CD4-positive, alpha-beta memory T cell (primary cell): Measurements from ENCODE around the gene BRIP1. TPM values are rescaled to one million over a fixed set of nuclear protein-coding genes. Genes with fewer than 3 reads are reported as not detected.

Source experiments
- CTCF ChIA-PET: fragments of 350-600 bp; sonication (Branson Sonifier 250); formaldehyde crosslinking; loops from one replicate; lab custom pipeline; 2021; ENCODE audit warnings: inconsistent platforms; ENCODE audit not compliant: partially characterized antibody; lab: Charles Lee
- POLR2A ChIA-PET: fragments of 350-600 bp; sonication (Branson Sonifier 250); formaldehyde crosslinking; loops from one replicate; lab custom pipeline; 2021; ENCODE audit not compliant: partially characterized antibody; lab: Charles Lee
- DNase-seq, 5 donors: peaks; one replicate each; pipeline versions ENCODE4 v3.0.0 to v3.0.0-alpha.2; 2020 to 2022; ENCODE audit warnings: mixed read lengths in 1 of 5
- H3K27ac ChIP-seq: one replicate; pipeline ENCODE4 v1.7.0; 2013; ENCODE audit warnings: low read depth, low read length
- H3K27me3 ChIP-seq: 2 replicates; pipeline ENCODE4 v1.7.0; 2013; ENCODE audit warnings: mild to moderate bottlenecking, low read length, moderate library complexity; ENCODE audit not compliant: insufficient read depth
- H3K36me3 ChIP-seq: 2 replicates; pipeline ENCODE4 v1.7.0; 2013; ENCODE audit warnings: mild to moderate bottlenecking, low read length, moderate library complexity; ENCODE audit not compliant: insufficient read depth
- H3K4me1 ChIP-seq: 2 replicates; pipeline ENCODE4 v1.7.0; 2013; ENCODE audit warnings: mild to moderate bottlenecking, low read length, moderate library complexity; ENCODE audit not compliant: insufficient read depth
- H3K4me3 ChIP-seq, 2 donors: one replicate each; pipeline ENCODE4 v1.7.0; 2013; ENCODE audit warnings: low read length in 2 of 2, mild to moderate bottlenecking in 1 of 2
- H3K9me3 ChIP-seq, 2 donors: one replicate each; pipeline ENCODE4 v1.7.0; 2013; ENCODE audit warnings: low read length in 2 of 2, control low read depth in 1 of 2; ENCODE audit not compliant: control insufficient read depth in 1 of 2
- H3K27ac Mint-ChIP-seq, 7 donors: one replicate each; pipeline ENCODE4 v1.8.0; 2020 to 2021; ENCODE audit warnings: mixed read lengths in 7 of 7, mild to moderate bottlenecking in 6 of 7, inconsistent platforms in 3 of 7, moderate library complexity in 3 of 7
- H3K27me3 Mint-ChIP-seq, 2 donors: one replicate each; pipeline ENCODE4 v1.8.0; 2020 to 2021; ENCODE audit warnings: mixed read lengths in 2 of 2
- H3K36me3 Mint-ChIP-seq, 2 donors: one replicate each; pipeline ENCODE4 v1.8.0; 2020 to 2021; ENCODE audit warnings: mixed read lengths in 2 of 2, inconsistent platforms in 1 of 2, mild to moderate bottlenecking in 1 of 2
- H3K4me1 Mint-ChIP-seq, 4 donors: one replicate each; pipeline ENCODE4 v1.8.0; 2020 to 2021; ENCODE audit warnings: mixed read lengths in 4 of 4, mild to moderate bottlenecking in 1 of 4
- H3K4me3 Mint-ChIP-seq, 8 donors: one replicate each; pipeline ENCODE4 v1.8.0; 2020 to 2021; ENCODE audit warnings: mixed read lengths in 8 of 8, mild to moderate bottlenecking in 7 of 8, moderate library complexity in 6 of 8, inconsistent platforms in 3 of 8
- H3K9me3 Mint-ChIP-seq, 8 donors: one replicate each; pipeline ENCODE4 v1.8.0; 2020 to 2021; ENCODE audit warnings: mixed read lengths in 8 of 8, mild to moderate bottlenecking in 5 of 8, inconsistent platforms in 3 of 8, moderate library complexity in 1 of 8
- intact Hi-C: fragments of 100-400 bp; cut with micrococcal nuclease; formaldehyde crosslinking; loops from one replicate; pipeline ENCODE4 v1.15.1; 2023
- polyA plus RNA-seq, 2 donors: library from polyadenylated mRNA; unstranded; fragments of 300-500 nt; fragmentation: Illumina TruSeq; gene quantifications; one replicate each; pipeline ENCODE4 v1.2.3, GENCODE V29; 2021
- total RNA-seq, 2 experiments: library from RNA; stranded (reverse); gene quantifications; one replicate each; pipeline ENCODE4 v1.2.3, GENCODE V29; 2021

The BRIP1 gene
- total and polyA plus RNA-seq, 4 experiments from 2014 or later = 0.31 to 1.7 (median 1.3) TPM

DNA sequence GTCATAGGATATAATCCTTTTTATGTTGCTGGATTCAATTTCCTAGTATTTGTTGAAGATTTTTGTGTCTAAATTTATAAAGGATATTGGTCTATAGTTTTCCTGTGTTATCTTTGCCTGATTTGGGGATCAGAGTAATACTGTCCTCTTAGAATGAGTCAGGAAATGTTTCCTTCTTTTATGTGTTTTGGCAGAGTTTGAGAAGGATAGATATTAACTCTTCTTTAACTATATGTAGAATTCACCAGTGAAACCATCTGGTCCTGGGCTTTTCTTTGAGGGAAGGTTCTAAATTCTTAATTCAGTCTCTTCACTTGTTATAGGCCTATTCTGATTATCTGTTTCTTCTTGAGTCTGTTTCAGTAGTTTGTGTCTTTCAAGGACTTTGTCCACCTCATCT lies 206.0 kb downstream of the BRIP1 start:
- CTCF ChIA-PET = no interaction called here
- intact Hi-C loops = no loop called here
- peaks cover 0 to 13% (median 10%) of the 10 kb centered on the region in 8 donors for H3K9me3 Mint-ChIP-seq
- no peak overlapping the region for H3K4me3 Mint-ChIP-seq
- POLR2A ChIA-PET = no interaction called here
- Histone ChIP-seq H3K27me3 (no peaks in the 10 kb centered on the region), H3K36me3 (no peaks in the 10 kb centered on the region), H3K4me1 (no peaks in the 10 kb centered on the region), H3K9me3 (no peaks in the 10 kb centered on the region), H3K27ac (no peak overlapping the region), H3K4me3 (no peak overlapping the region)
- no peaks in the 10 kb centered on the region for H3K4me1 Mint-ChIP-seq
- no peak for DNase-seq
- H3K27ac Mint-ChIP-seq = no peak overlapping the region
- H3K27me3 Mint-ChIP-seq = peaks cover 3 to 9% of the 10 kb centered on the region in 2 donors
- H3K36me3 Mint-ChIP-seq = no peaks in the 10 kb centered on the region

DNA sequence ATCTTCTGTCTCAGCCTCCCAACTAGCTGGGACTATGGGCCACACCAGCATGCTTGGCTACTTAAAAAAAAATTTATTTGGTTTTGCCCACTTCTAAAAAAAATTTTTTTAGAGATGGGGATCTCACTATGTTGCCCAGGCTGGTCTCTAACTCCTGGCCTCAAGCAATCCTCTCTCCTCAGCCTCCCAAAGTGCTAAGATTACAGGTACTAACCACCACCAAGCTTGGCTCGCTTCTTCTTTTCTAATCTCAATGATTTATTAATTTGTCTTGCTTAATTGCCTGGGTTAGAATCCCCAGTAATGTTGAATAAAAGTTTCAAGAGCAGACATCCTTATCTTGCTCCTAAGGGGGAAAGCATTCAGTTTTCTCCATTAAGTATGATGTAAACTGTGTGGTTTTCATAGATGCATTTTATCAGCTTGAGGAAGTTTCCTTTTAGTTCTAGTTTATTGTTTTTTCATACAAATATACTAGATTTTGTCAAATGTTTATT lies 206.6 kb downstream of the BRIP1 start:
- H3K36me3 Mint-ChIP-seq = no peaks in the 10 kb centered on the region
- Histone ChIP-seq H3K9me3 (no peaks in the 10 kb centered on the region), H3K4me3 (no peak overlapping the region), H3K27me3 (no peaks in the 10 kb centered on the region), H3K36me3 (no peaks in the 10 kb centered on the region), H3K27ac (no peak overlapping the region), H3K4me1 (no peaks in the 10 kb centered on the region)
- peaks cover 0 to 17% (median 13%) of the 10 kb centered on the region in 8 donors for H3K9me3 Mint-ChIP-seq
- H3K27ac Mint-ChIP-seq = no peak overlapping the region
- no peak for DNase-seq
- H3K4me1 Mint-ChIP-seq = no peaks in the 10 kb centered on the region
- ChIA-PET POLR2A (no interaction called here), CTCF (no interaction called here)
- intact Hi-C loops = no loop called here
- H3K4me3 Mint-ChIP-seq = no peak overlapping the region
- peaks cover 3 to 12% of the 10 kb centered on the region in 2 donors for H3K27me3 Mint-ChIP-seq

DNA sequence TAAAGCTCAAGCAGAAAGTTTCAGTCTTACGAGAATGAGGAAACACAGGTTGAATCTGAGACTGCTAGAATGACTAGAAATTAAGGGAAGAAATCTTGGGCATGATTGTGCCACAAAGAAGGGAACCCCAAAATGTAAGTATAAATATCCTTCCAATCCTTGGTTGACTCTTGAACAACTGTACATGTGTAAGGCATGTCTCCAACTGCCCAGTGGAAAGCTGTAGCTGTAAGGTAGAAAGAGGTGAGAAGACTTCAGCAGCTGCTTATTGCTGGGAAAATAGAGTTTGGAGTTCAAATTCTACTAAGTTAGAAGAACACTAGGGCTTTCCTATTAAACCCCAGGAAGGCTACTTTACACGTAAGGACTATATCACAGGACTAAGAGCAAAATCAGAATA lies 212.6 kb downstream of the BRIP1 start:
- ChIA-PET CTCF (interaction anchor here (0.7 kb wide), 1 partner anchor 69 kb away, joined by 3 read pairs; no protein-coding TSS in a partner anchor), POLR2A (no interaction called here)
- no peaks in the 10 kb centered on the region for H3K4me1 Mint-ChIP-seq
- H3K27ac Mint-ChIP-seq = no peak overlapping the region
- no peaks in the 10 kb centered on the region for H3K36me3 ChIP-seq
- peaks cover 3 to 49% (median 30%) of the 10 kb centered on the region in 8 donors for H3K9me3 Mint-ChIP-seq
- H3K36me3 Mint-ChIP-seq = peaks cover 0 to 3% of the 10 kb centered on the region in 2 donors
- H3K27me3 ChIP-seq = no peaks in the 10 kb centered on the region
- H3K9me3 ChIP-seq = peaks cover 0 to 4% of the 10 kb centered on the region in 2 donors
- no peaks in the 10 kb centered on the region for H3K4me1 ChIP-seq
- no peak overlapping the region for H3K4me3 ChIP-seq
- DNase-seq = no peak
- H3K27ac ChIP-seq = no peak overlapping the region
- H3K27me3 Mint-ChIP-seq = peaks cover 17 to 19% of the 10 kb centered on the region in 2 donors
- intact Hi-C loops = no loop called here
- H3K4me3 Mint-ChIP-seq = no peak overlapping the region

DNA sequence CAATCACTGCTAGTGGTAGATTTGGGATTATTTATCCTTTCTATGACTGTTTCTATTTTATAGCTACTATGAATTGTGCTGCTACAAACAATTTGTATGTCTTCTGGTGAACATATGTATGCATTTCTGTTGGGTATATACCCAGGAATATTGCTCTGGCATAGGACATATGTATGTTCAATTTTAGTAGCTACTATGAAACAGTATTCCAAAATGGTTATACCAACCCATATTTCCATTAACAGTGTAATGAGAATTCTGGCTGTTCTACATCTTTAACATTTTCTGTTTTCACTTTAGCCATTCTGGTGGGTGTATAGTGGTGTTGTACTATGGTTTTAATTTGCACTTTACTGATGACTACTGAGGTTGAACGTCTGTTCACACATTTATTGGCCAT lies 214.7 kb downstream of the BRIP1 start:
- Mint-ChIP-seq H3K27ac (no peak overlapping the region), H3K4me3 (no peak overlapping the region), H3K27me3 (peaks cover 15 to 23% of the 10 kb centered on the region in 2 donors), H3K36me3 (peaks cover 0 to 3% of the 10 kb centered on the region in 2 donors), H3K4me1 (no peaks in the 10 kb centered on the region), H3K9me3 (peaks cover 3 to 45% (median 30%) of the 10 kb centered on the region in 8 donors)
- intact Hi-C loops = no loop called here
- Histone ChIP-seq H3K4me3 (no peak overlapping the region), H3K36me3 (no peaks in the 10 kb centered on the region), H3K4me1 (no peaks in the 10 kb centered on the region), H3K27ac (no peak overlapping the region), H3K27me3 (no peaks in the 10 kb centered on the region), H3K9me3 (peaks cover 0 to 4% of the 10 kb centered on the region in 2 donors)
- ChIA-PET POLR2A (no interaction called here), CTCF (no interaction called here)
- no peak for DNase-seq

DNA sequence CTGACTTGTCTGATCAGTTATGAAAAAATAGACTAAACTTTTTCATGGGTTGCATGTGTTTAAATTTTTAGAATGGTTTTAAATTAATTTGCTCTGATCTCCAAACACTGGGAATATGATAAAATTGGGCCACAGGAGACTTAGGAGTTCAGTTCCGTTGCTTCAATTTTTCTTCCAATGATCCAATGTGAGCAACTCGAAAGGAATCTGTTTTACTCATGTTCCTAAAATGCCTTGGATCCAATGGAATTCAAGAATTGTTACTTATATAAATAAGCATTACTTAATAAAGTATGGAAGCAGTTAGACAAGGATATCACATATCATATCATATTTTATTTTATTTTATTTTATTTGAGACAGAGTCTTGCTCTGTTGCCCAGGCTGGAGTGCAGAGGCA lies 216.3 kb downstream of the BRIP1 start:
- H3K4me3 ChIP-seq = no peak overlapping the region
- intact Hi-C loops = no loop called here
- CTCF ChIA-PET = interaction anchor here (2.2 kb wide), 1 partner anchor 12 kb away, joined by 5 read pairs; no protein-coding TSS in a partner anchor
- Mint-ChIP-seq H3K4me3 (no peak overlapping the region), H3K27ac (no peak overlapping the region), H3K4me1 (no peaks in the 10 kb centered on the region), H3K27me3 (peaks cover 18 to 19% of the 10 kb centered on the region in 2 donors), H3K36me3 (peaks cover 0 to 3% of the 10 kb centered on the region in 2 donors), H3K9me3 (peaks cover 3 to 35% (median 20%) of the 10 kb centered on the region in 8 donors)
- DNase-seq = no peak
- POLR2A ChIA-PET = no interaction called here
- H3K9me3 ChIP-seq = peaks cover 0 to 4% of the 10 kb centered on the region in 2 donors
- H3K27ac ChIP-seq = no peak overlapping the region
- no peaks in the 10 kb centered on the region for H3K27me3 ChIP-seq
- H3K4me1 ChIP-seq = no peaks in the 10 kb centered on the region
- H3K36me3 ChIP-seq = no peaks in the 10 kb centered on the region

DNA sequence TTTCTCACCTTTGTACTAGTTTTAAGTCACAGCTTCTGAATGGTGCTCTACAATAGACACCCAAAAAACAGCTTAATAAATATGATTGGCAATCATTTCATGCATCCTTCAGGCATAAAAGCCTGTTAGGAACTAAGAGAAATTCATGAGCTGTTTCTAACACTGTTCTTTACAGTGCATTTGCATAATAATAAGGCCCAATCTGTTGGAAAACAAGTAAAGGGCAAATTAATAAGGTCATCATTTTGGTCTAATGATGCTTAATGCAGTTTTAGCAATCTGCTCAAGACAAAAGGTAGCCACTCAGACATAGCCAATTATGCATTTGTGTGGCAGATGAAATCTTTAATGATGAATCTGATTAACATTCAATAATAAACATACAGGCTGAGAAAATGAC lies 216.8 kb downstream of the BRIP1 start:
- Mint-ChIP-seq H3K4me1 (no peaks in the 10 kb centered on the region), H3K4me3 (no peak overlapping the region), H3K27ac (no peak overlapping the region), H3K27me3 (peaks cover 17 to 19% of the 10 kb centered on the region in 2 donors), H3K36me3 (peaks cover 0 to 3% of the 10 kb centered on the region in 2 donors), H3K9me3 (peaks cover 3 to 29% (median 14%) of the 10 kb centered on the region in 8 donors)
- no peaks in the 10 kb centered on the region for H3K4me1 ChIP-seq
- H3K4me3 ChIP-seq = no peak overlapping the region
- no peak overlapping the region for H3K27ac ChIP-seq
- no peak for DNase-seq
- ChIA-PET POLR2A (no interaction called here), CTCF (interaction anchor here (1.1 to 2.2 kb wide), 2 partner anchors 9 to 11 kb away, joined by 3 to 5 read pairs; no protein-coding TSS in a partner anchor)
- H3K9me3 ChIP-seq = peaks cover 0 to 4% of the 10 kb centered on the region in 2 donors
- no peaks in the 10 kb centered on the region for H3K27me3 ChIP-seq
- no peaks in the 10 kb centered on the region for H3K36me3 ChIP-seq
- intact Hi-C loops = no loop called here

DNA sequence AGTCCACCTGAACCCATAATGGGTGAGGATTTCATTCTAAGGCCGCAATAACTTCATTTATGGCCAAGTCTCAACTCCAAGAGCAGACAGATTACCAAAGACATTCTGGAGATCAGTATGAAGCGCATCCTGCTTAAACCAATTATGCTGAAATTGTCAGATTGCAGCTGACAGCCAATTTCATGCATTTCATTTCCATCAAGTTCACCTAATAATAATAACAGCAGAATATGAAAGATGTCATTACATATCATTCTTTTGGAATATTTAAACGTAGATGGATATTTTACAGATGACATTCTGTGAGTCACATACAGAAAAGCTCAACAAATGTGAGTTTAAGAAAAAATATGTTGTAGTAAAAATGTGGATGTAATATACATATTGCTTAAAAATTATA lies 217.4 kb downstream of the BRIP1 start:
- Mint-ChIP-seq H3K4me1 (no peaks in the 10 kb centered on the region), H3K27me3 (peaks cover 17 to 22% of the 10 kb centered on the region in 2 donors), H3K9me3 (peaks cover 3 to 23% (median 11%) of the 10 kb centered on the region in 8 donors), H3K4me3 (no peak overlapping the region), H3K36me3 (peaks cover 0 to 3% of the 10 kb centered on the region in 2 donors), H3K27ac (no peak overlapping the region)
- POLR2A ChIA-PET = no interaction called here
- Histone ChIP-seq H3K4me1 (no peaks in the 10 kb centered on the region), H3K9me3 (peaks cover 0 to 4% of the 10 kb centered on the region in 2 donors), H3K4me3 (no peak overlapping the region), H3K36me3 (no peaks in the 10 kb centered on the region), H3K27me3 (no peaks in the 10 kb centered on the region), H3K27ac (no peak overlapping the region)
- intact Hi-C loops = no loop called here
- no peak for DNase-seq
- CTCF ChIA-PET = interaction anchor here (1.1 to 2.2 kb wide), 2 partner anchors 9 to 11 kb away, joined by 3 to 5 read pairs; no protein-coding TSS in a partner anchor
